Lung (tissue), 12 donors: Measurements from ENCODE around the gene ANTXR1. TPM values are rescaled to one million over a fixed set of nuclear protein-coding genes. Genes with fewer than 3 reads are reported as not detected.

Source experiments
- ATAC-seq: fragments of 200-7000 bp; cut with Tn5 transposase; one replicate; pipeline ENCODE4 v1.9.1; 2020; ENCODE audit warnings: moderate number of reproducible peaks; ENCODE audit not compliant: insufficient read depth, low FRiP score
- DNase-seq, 3 donors: peaks; one replicate each; pipeline ENCODE4 v3.0.0-alpha.2; 2013 to 2017
- H3K27ac ChIP-seq, 2 donors: one replicate each; pipeline ENCODE4 v1.5.1; 2013; ENCODE audit warnings: mild to moderate bottlenecking in 2 of 2, moderate library complexity in 2 of 2, control low read depth in 1 of 2, inconsistent platforms in 1 of 2, low read depth in 1 of 2, low read length in 1 of 2
- H3K27me3 ChIP-seq, 3 donors: one replicate each; pipeline ENCODE4 v1.5.1; 2013; ENCODE audit warnings: low read length in 2 of 3; ENCODE audit not compliant: control insufficient read depth in 3 of 3, insufficient read depth in 3 of 3
- H3K36me3 ChIP-seq, 4 donors: one replicate each; pipeline ENCODE4 v1.5.1; 2013; ENCODE audit warnings: low read length in 4 of 4, mild to moderate bottlenecking in 1 of 4, moderate library complexity in 1 of 4; ENCODE audit not compliant: control insufficient read depth in 4 of 4, insufficient read depth in 4 of 4
- H3K4me1 ChIP-seq, 5 donors: one replicate each; pipeline ENCODE4 v1.5.1; 2013; ENCODE audit warnings: low read length in 5 of 5, mild to moderate bottlenecking in 2 of 5, moderate library complexity in 1 of 5; ENCODE audit not compliant: control insufficient read depth in 5 of 5, insufficient read depth in 5 of 5
- H3K4me3 ChIP-seq: one replicate; pipeline ENCODE4 v1.5.1; 2013; ENCODE audit warnings: mild to moderate bottlenecking, control low read depth, moderate library complexity
- H3K9ac ChIP-seq, 2 donors: one replicate each; pipeline ENCODE4 v1.5.1; 2013; ENCODE audit warnings: low read length in 2 of 2, control low read depth in 1 of 2; ENCODE audit not compliant: insufficient read depth in 1 of 2
- H3K9me3 ChIP-seq, 4 donors: one replicate each; pipeline ENCODE4 v1.5.1; 2013; ENCODE audit warnings: low read length in 3 of 4, mild to moderate bottlenecking in 1 of 4, moderate library complexity in 1 of 4; ENCODE audit not compliant: control insufficient read depth in 4 of 4, insufficient read depth in 3 of 4
- WGBS, 2 donors: extraction: QIAGEN DNeasy Blood & Tissue Kit; methylation state at CpG; one replicate each; pipeline ENCODE4 v1.1.7; 2013; 5-methylcytosine and 5-hydroxymethylcytosine counted together
- polyA plus RNA-seq, 2 donors: library from polyadenylated mRNA; stranded (reverse); fragments of 200-250 nt; gene quantifications; one replicate each; pipeline ENCODE4 v1.2.1, GENCODE V29; 2013
- total RNA-seq, 2 donors: library from RNA; depleted of rRNA in 1 of 2; stranded (reverse); fragments of >200 nt in 1 of 2; gene quantifications; one replicate each; pipeline ENCODE4 v1.2.1, GENCODE V29; 2014 to 2021
- TF ChIP-seq, protein P1 (sequence below): IDR thresholded peaks from 2 replicates; pipeline ENCODE4 v1.5.1; 2012; ENCODE audit warnings: mild to moderate bottlenecking; ENCODE audit errors: control extremely low read depth, extremely low read depth
- donor health status: control.
- donor health status: control.
- donor health status: Bipolar disorder and iron deficiency.
- donor health status: healthy.
- donor health status: DM: yes; HTN: yes; CAD: no.

The ANTXR1 gene
- total and polyA plus RNA-seq, 4 donors, result 13.4 to 81.0 (median 34.8) TPM

DNA sequence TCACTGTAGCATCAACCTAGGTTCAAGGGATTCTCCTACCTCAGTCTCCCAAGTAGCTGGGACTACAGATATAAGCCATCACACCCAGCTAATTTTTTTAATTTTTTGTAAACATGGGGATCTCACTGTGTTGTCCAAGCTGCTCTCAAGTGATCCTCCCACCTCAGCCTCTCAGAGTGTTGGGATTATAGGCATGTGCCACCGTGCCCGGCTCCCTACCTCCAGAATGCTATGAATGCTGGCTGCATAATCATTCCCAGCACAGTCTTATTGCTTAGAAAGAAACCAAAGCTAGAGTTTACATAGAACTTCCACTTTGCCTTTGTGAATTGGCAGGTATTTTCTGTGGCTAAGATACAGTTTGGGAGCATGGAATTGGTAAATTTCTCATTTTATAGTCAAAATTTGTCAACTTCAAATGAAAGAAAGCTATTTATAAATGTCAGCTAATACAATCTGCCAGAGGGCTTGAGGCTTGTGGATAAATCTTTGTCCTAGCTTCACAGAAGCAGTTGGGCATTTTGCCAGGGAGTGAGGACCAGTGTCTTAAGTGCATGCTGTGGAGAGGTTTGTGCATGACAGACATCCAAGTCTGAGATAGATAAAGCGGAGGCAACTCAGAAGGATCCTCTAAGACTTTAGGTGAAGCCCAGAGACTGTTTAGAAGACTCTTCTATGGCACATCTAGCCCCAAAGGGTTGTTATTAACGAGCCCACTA, 175.4 kb downstream of the ANTXR1 start:
- peak in 2 of 3 donors; percentile 40 to 51 for DNase-seq

DNA sequence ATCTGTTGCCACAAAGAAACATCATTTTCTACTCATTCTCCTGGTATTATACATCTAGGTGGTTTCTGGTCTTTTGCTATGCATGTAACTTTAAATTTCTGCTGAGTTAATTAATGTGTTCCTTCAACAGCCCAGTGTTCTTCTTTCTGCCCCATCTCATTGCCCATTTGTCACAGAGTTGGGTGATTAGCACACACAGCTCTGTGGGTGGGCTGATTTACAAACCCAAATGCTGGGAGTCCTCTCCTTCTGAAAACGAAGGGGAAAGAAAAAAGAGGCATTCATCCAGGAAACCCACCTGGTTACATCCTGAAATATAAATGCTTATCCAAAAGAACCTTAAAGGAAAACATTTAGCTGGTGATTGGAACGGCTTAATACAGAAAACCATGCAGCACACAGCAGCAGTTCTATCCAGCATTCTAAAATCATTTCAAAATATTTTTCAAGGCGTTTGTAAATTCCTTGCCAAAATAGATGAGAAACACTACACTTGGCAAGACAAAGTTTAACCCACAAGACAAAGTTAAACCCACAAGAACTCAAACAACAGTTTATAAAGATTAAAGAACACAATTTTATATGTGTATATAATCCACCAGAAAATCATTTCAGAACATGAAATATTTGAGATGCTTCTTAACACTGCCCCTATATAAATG, 177.9 kb downstream of the ANTXR1 start:
- DNase-seq (peak in 2 of 3 donors; percentile 89 to 91), ATAC-seq (no peak)
- H3K4me3 ChIP-seq, result no peak overlapping the region
- H3K36me3 ChIP-seq, result peaks cover 0 to 27% (median 14%) of the 10 kb centered on the region in 4 donors
- WGBS, 2 donors, result 53 to 62% methylated on average over 3 of the region's 3 CpGs
- TF ChIP-seq, protein P1, sequence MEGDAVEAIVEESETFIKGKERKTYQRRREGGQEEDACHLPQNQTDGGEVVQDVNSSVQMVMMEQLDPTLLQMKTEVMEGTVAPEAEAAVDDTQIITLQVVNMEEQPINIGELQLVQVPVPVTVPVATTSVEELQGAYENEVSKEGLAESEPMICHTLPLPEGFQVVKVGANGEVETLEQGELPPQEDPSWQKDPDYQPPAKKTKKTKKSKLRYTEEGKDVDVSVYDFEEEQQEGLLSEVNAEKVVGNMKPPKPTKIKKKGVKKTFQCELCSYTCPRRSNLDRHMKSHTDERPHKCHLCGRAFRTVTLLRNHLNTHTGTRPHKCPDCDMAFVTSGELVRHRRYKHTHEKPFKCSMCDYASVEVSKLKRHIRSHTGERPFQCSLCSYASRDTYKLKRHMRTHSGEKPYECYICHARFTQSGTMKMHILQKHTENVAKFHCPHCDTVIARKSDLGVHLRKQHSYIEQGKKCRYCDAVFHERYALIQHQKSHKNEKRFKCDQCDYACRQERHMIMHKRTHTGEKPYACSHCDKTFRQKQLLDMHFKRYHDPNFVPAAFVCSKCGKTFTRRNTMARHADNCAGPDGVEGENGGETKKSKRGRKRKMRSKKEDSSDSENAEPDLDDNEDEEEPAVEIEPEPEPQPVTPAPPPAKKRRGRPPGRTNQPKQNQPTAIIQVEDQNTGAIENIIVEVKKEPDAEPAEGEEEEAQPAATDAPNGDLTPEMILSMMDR, result no peak
- no peaks in the 10 kb centered on the region for H3K27me3 ChIP-seq
- H3K9me3 ChIP-seq, result no peaks in the 10 kb centered on the region
- H3K27ac ChIP-seq, result no peak overlapping the region
- peak overlapping the region in 1 of 2 donors; percentile 16 for H3K9ac ChIP-seq
- peaks cover 0 to 36% (median 5%) of the 10 kb centered on the region in 5 donors for H3K4me1 ChIP-seq

More for the DNA sequence above, 175.4 kb downstream of the ANTXR1 start:
- Histone ChIP-seq H3K4me3 (no peak overlapping the region), H3K27ac (no peak overlapping the region), H3K9ac (no peak overlapping the region), H3K27me3 (no peaks in the 10 kb centered on the region), H3K4me1 (peaks cover 0 to 36% (median 5%) of the 10 kb centered on the region in 5 donors), H3K9me3 (no peaks in the 10 kb centered on the region), H3K36me3 (peaks cover 0 to 21% (median 8%) of the 10 kb centered on the region in 4 donors)
- TF ChIP-seq, protein P1, result no peak
- no peak for ATAC-seq
- WGBS, 2 donors, result 77 to 89% methylated on average over 4 of the region's 4 CpGs

DNA sequence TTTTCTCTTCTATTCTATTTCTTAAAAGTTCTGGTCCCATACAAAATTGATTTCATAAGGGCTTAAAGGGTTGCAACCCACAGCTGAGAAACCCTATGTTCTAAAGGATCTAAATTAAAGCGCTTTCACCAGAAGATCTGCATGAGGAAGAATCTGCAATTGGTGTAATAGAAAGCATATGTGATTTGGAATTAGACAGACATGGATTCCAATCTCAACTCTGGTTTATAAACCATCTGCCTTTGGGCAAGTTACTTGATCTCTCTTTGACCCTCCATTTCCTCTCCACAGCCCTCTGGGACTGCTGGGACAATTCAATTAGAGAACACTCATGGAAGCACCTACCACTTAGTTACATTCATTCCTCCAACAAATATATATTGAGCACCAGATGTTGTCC, 178.7 kb downstream of the ANTXR1 start:
- peaks cover 0 to 26% (median 14%) of the 10 kb centered on the region in 4 donors for H3K36me3 ChIP-seq
- H3K27ac ChIP-seq, result no peak overlapping the region
- no peaks in the 10 kb centered on the region for H3K27me3 ChIP-seq
- DNase-seq (no peak), ATAC-seq (no peak)
- no peak overlapping the region for H3K4me3 ChIP-seq
- 90 to 97% methylated on average over 1 of the region's 1 CpG for WGBS, 2 donors
- no peaks in the 10 kb centered on the region for H3K9me3 ChIP-seq
- H3K9ac ChIP-seq, result no peak overlapping the region
- H3K4me1 ChIP-seq, result peaks cover 0 to 36% (median 5%) of the 10 kb centered on the region in 5 donors
- TF ChIP-seq, protein P1, result no peak
